ENCODE measurements around the gene HNRNPCL1.
"Not testable (repeated sequence)": the region's sequence is repeated elsewhere in the genome, so short reads cannot be mapped to it uniquely, and the experiment has no call there.

HNRNPCL1 gene

GRCh38 chr1:12848620-12849019 is at the start of gene HNRNPCL1:
Gene HNRNPCL1 (minus strand): TSS chr1:12848720. CDS start chr1:12848289, 431 bp downstream.
- not testable (repeated sequence) for H3K27ac Mint-ChIP-seq (ENCODE audit: low read depth); H3K36me3 Mint-ChIP-seq (ENCODE audit: insufficient read depth); ATAC-seq (replicated peaks; ENCODE audit: extremely low read depth, poor library complexity, severe bottlenecking); H3K4me3 Mint-ChIP-seq; H3K9me3 Mint-ChIP-seq; H3K4me1 Mint-ChIP-seq; DNase-seq (ENCODE audit: low spot score in 2 of 2)
- H3K27me3 Mint-ChIP-seq, result peaks cover 23% of the 10 kb centered on the region

DNA sequence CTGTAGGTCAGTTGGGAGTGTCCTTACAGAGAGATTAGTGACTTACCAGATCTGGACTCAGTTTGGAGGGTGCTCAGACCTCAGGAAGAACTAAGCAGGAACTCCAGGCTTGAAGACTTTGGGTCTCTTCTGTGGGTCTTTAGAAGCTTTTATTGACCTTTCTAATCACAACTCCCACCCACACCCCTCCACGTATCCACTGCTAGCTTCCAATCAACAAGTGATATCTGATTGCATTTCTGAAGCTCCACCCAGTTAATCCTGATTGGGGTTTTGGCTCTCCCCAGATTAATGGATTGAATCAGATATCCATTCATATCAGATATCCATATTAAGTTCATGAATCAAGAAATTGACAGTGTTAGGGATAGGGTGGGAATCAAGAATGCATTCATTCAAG is 49.6 kb upstream of the HNRNPCL1 start, which contains the start of gene PRAMEF10:
Gene PRAMEF10 (minus strand): TSS at position 101 of the 400 bp plus-strand sequence. CDS start 2,423 bp downstream, outside the sequence.
- not testable (repeated sequence) for ATAC-seq (replicated peaks; ENCODE audit: extremely low read depth, poor library complexity, severe bottlenecking); DNase-seq (ENCODE audit: low spot score in 2 of 2); H3K4me3 Mint-ChIP-seq; H3K27me3 Mint-ChIP-seq; H3K27ac Mint-ChIP-seq (ENCODE audit: low read depth); H3K36me3 Mint-ChIP-seq (ENCODE audit: insufficient read depth); H3K4me1 Mint-ChIP-seq; H3K9me3 Mint-ChIP-seq

GRCh38 chr1:12886101-12886500 is 37.6 kb upstream of the HNRNPCL1 start, which contains the start of gene PRAMEF4:
Gene PRAMEF4 (minus strand): TSS chr1:12886201. CDS start chr1:12883394, 2,807 bp downstream.
- DNase-seq (ENCODE audit: low spot score in 2 of 2); H3K27ac Mint-ChIP-seq (ENCODE audit: low read depth); H3K9me3 Mint-ChIP-seq; ATAC-seq (replicated peaks; ENCODE audit: extremely low read depth, poor library complexity, severe bottlenecking); H3K4me1 Mint-ChIP-seq; H3K4me3 Mint-ChIP-seq; H3K36me3 Mint-ChIP-seq (ENCODE audit: insufficient read depth); H3K27me3 Mint-ChIP-seq: not testable (repeated sequence)

DNA sequence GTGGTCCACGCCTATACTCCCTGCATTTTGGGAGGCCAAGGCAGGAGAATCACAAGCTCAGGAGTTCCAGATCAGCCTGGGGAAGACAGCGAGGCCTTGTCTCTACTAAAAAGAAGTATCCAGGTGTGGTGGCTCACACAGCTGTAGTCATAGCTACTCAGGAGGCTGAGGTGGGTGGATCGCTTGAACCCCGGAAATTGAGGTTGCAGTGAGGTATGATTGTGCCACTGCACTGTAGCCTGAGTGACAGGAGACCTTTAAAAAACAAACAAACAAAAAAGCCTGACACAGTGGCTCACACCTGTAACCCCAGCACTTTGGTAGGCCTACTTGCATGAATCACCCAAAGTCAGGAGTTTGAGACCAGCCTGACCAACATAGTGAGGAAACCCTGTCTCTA is 29.9 kb upstream of the HNRNPCL1 start:
- ATAC-seq (replicated peaks; ENCODE audit: extremely low read depth, poor library complexity, severe bottlenecking); H3K9me3 Mint-ChIP-seq: not testable (repeated sequence)

DNA sequence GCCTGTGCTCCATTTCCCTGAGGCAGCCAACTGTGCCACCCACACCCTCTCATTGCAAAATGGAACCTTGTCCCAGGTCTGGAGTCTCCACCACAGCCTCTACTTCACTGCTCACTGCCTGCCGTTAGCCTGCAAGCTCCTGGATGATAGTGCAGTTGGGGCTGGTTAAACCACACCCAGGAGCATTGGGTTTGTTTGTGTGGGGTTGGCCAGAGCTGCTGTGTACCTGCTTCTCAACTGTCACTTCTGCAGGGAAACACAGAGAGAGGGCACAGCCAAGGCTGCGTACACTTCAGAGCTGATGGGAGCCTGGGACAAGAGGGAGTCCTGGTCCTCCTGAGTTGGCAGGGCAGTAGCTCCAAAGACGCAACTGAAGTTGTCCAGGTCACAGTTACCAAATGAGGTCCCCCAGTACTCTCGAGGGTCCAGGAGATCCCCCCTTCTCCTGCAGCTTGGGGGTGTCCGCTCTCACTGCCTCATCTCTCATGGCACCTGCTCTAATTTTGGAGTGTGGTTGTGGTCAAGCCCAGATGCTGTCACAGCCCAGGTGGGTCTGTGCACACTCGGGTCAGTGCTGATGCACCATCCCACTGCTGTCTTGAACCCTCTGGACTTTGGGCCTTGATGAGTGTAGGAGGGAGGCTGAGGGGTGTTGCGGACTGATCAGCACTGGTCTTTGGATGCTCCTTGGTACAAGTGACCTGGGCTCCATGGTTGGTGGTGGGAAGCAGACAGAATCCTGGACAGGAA is 14.8 kb upstream of the HNRNPCL1 start:
- H3K4me3 Mint-ChIP-seq; H3K4me1 Mint-ChIP-seq; H3K27ac Mint-ChIP-seq (ENCODE audit: low read depth); H3K36me3 Mint-ChIP-seq (ENCODE audit: insufficient read depth); H3K9me3 Mint-ChIP-seq; ATAC-seq (replicated peaks; ENCODE audit: extremely low read depth, poor library complexity, severe bottlenecking); DNase-seq (ENCODE audit: low spot score in 2 of 2): not testable (repeated sequence)
- H3K27me3 Mint-ChIP-seq, result peaks cover 18% of the 10 kb centered on the region

More for the DNA sequence above, 29.9 kb upstream of the HNRNPCL1 start:
- not testable (repeated sequence) for H3K27ac Mint-ChIP-seq (ENCODE audit: low read depth); H3K27me3 Mint-ChIP-seq; H3K4me1 Mint-ChIP-seq; DNase-seq (ENCODE audit: low spot score in 2 of 2); H3K4me3 Mint-ChIP-seq; H3K36me3 Mint-ChIP-seq (ENCODE audit: insufficient read depth)

- not testable (repeated sequence) for H3K9me3 Mint-ChIP-seq; H3K36me3 Mint-ChIP-seq (ENCODE audit: insufficient read depth); H3K4me1 Mint-ChIP-seq; H3K27ac Mint-ChIP-seq (ENCODE audit: low read depth); ATAC-seq (replicated peaks; ENCODE audit: extremely low read depth, poor library complexity, severe bottlenecking); H3K4me3 Mint-ChIP-seq; DNase-seq (ENCODE audit: low spot score in 2 of 2)
- peaks cover 18% of the 10 kb centered on the region for H3K27me3 Mint-ChIP-seq
Observed at GRCh38 chr1:12856786-12857185, 8.3 kb upstream of the HNRNPCL1 start, which contains the start of gene PRAMEF2. Gene PRAMEF2 (plus strand): TSS chr1:12857086. CDS start chr1:12859010, 1,924 bp downstream.

DNA sequence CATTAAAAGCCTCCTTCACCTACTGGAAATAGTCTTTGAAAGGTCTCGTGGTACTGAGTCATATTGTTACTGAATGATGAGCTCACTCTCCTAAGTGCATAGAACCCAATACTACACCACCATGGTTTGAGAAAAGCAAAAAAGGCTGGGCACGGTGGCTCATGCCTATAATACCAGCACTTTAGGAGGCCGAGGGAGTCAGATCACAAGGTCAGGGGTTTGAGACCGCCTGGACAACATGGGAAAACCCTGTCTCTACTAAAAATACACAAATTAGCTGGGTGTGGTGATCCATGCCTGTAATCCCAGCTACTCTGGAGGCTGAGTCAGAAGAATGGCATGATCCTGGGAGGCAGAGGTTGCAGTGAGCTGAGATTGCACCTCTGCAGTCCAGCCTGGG is 3.3 kb upstream of the HNRNPCL1 start:
- Mint-ChIP-seq H3K27me3 (peaks cover 16% of the 10 kb centered on the region), H3K9me3 (no peaks in the 10 kb centered on the region), H3K36me3 (ENCODE audit: insufficient read depth) (no peaks in the 10 kb centered on the region), H3K4me3 (no peak overlapping the region), H3K4me1 (no peaks in the 10 kb centered on the region), H3K27ac (ENCODE audit: low read depth) (no peak overlapping the region)
- DNase-seq (ENCODE audit: low spot score in 2 of 2), result no peak
- ATAC-seq (replicated peaks; ENCODE audit: extremely low read depth, poor library complexity, severe bottlenecking), result no peak

GRCh38 chr1:12833251-12833650 is 15.3 kb downstream of the HNRNPCL1 start:
- ATAC-seq (replicated peaks; ENCODE audit: extremely low read depth, poor library complexity, severe bottlenecking); H3K4me1 Mint-ChIP-seq; H3K9me3 Mint-ChIP-seq; DNase-seq (ENCODE audit: low spot score in 2 of 2); H3K4me3 Mint-ChIP-seq; H3K36me3 Mint-ChIP-seq (ENCODE audit: insufficient read depth); H3K27ac Mint-ChIP-seq (ENCODE audit: low read depth): not testable (repeated sequence)
- peaks cover 25% of the 10 kb centered on the region for H3K27me3 Mint-ChIP-seq

DNA sequence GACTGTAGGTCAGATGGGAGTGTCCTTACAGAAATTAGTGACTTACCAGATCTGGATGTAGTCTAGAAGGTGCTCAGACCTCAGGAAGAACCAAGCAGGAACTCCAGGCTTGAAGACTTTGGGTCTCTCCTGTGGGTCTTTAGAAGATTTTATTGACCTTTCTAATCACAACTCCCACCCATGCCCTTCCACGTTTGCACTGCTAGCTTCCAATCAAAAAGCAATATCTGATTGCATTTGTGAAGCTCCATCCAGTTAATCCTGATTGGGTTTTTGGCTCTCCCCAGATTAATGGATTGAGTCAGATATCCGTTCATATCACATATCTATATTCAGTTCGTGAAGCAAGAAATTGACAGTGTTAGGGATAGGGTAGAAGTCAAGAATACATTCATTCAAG is 17.2 kb downstream of the HNRNPCL1 start, which contains the start of gene PRAMEF11:
Gene PRAMEF11 (minus strand): TSS at position 101 of the 400 bp plus-strand sequence. CDS start 2,621 bp downstream, outside the sequence.
- not testable (repeated sequence) for H3K4me1 Mint-ChIP-seq; DNase-seq (ENCODE audit: low spot score in 2 of 2); H3K27ac Mint-ChIP-seq (ENCODE audit: low read depth); H3K9me3 Mint-ChIP-seq; ATAC-seq (replicated peaks; ENCODE audit: extremely low read depth, poor library complexity, severe bottlenecking); H3K36me3 Mint-ChIP-seq (ENCODE audit: insufficient read depth); H3K4me3 Mint-ChIP-seq
- H3K27me3 Mint-ChIP-seq, result peaks cover 26% of the 10 kb centered on the region

DNA sequence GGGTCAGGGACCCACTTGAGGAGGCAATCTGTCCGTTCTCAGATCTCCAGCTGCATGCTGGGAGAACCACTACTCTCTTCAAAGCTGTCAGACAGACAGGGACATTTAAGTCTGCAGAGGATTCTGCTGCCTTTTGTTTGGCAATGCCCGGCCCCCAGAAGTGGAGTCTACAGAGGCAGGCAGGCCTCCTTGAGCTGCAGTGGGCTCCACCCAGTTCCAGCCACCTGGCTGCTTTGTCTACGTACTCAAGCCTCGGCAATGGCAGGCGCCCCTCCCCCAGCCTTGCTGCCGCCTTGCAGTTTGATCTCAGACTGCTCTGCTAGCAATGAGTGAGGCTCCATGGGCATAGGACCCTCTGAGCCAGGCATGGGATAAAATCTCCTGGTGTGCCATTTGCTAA is 29.5 kb downstream of the HNRNPCL1 start:
- H3K36me3 Mint-ChIP-seq (ENCODE audit: insufficient read depth); ATAC-seq (replicated peaks; ENCODE audit: extremely low read depth, poor library complexity, severe bottlenecking); H3K9me3 Mint-ChIP-seq; H3K4me1 Mint-ChIP-seq; H3K27ac Mint-ChIP-seq (ENCODE audit: low read depth); H3K4me3 Mint-ChIP-seq; DNase-seq (ENCODE audit: low spot score in 2 of 2): not testable (repeated sequence)
- H3K27me3 Mint-ChIP-seq, result peaks cover 61% of the 10 kb centered on the region

- H3K9me3 Mint-ChIP-seq, result no peaks in the 10 kb centered on the region
Observed at GRCh38 chr1:12811409-12811784, 37.1 kb downstream of the HNRNPCL1 start.

GRCh38 chr1:12810691-12811408 is 37.7 kb downstream of the HNRNPCL1 start:
- Mint-ChIP-seq H3K4me1 (no peaks in the 10 kb centered on the region), H3K4me3 (no peak overlapping the region), H3K27ac (ENCODE audit: low read depth) (no peak overlapping the region), H3K27me3 (peaks cover 70% of the 10 kb centered on the region), H3K9me3 (peaks cover 3% of the 10 kb centered on the region), H3K36me3 (ENCODE audit: insufficient read depth) (no peaks in the 10 kb centered on the region)
- ATAC-seq (replicated peaks; ENCODE audit: extremely low read depth, poor library complexity, severe bottlenecking) (no peak), DNase-seq (ENCODE audit: low spot score in 2 of 2) (no peak)

More at GRCh38 chr1:12811409-12811784, 37.1 kb downstream of the HNRNPCL1 start:
- no peaks in the 10 kb centered on the region for H3K4me1 Mint-ChIP-seq
- no peak overlapping the region for H3K27ac Mint-ChIP-seq (ENCODE audit: low read depth)
- no peaks in the 10 kb centered on the region for H3K36me3 Mint-ChIP-seq (ENCODE audit: insufficient read depth)
- ATAC-seq (replicated peaks; ENCODE audit: extremely low read depth, poor library complexity, severe bottlenecking), result no peak
- no peak for DNase-seq (ENCODE audit: low spot score in 2 of 2)
- peaks cover 69% of the 10 kb centered on the region for H3K27me3 Mint-ChIP-seq
- no peak overlapping the region for H3K4me3 Mint-ChIP-seq

Data from central memory CD8-positive, alpha-beta T cell (primary cell).